Measurements from ENCODE around the gene ALDH2.

ALDH2 gene

GRCh38 chr12:111838353-111838752 lies 71.6 kb downstream of the ALDH2 start:
- no peak for TF ChIP-seq CTCF (IDR thresholded peaks at IDR 0.05; ENCODE audit: low read depth, low read length)
- H3K27me3 ChIP-seq, result 0 out of 2 replicates have a peak, but pooled peaks cover 2% of the 10 kb centered on the region
- H3K36me3 ChIP-seq, result peaks cover 21% of the 10 kb centered on the region
- H3K4me3 ChIP-seq (ENCODE audit: low read depth, low read length), result no peak overlapping the region
- no peaks in the 10 kb centered on the region for H3K9me3 ChIP-seq
- no peaks in the 10 kb centered on the region for H3K4me1 ChIP-seq
- DNase-seq, result no peak

- no peak for DNase-seq
- peaks cover 41% of the 10 kb centered on the region for H3K36me3 ChIP-seq
- H3K9me3 ChIP-seq, result no peaks in the 10 kb centered on the region
- no peaks in the 10 kb centered on the region for H3K4me1 ChIP-seq
- H3K4me3 ChIP-seq (ENCODE audit: low read depth, low read length), result peak overlapping the region; percentile 98
- no peak for TF ChIP-seq CTCF (IDR thresholded peaks at IDR 0.05; ENCODE audit: low read depth, low read length)
- H3K27me3 ChIP-seq, result no peaks in the 10 kb centered on the region
Observed at GRCh38 chr12:111840807-111841206, 74.1 kb downstream of the ALDH2 start.

- Histone ChIP-seq H3K4me3 (ENCODE audit: low read depth, low read length) (peak overlapping the region; percentile 98), H3K4me1 (no peaks in the 10 kb centered on the region), H3K27me3 (no peaks in the 10 kb centered on the region), H3K9me3 (no peaks in the 10 kb centered on the region), H3K36me3 (peaks cover 44% of the 10 kb centered on the region)
- TF ChIP-seq CTCF (IDR thresholded peaks at IDR 0.05; ENCODE audit: low read depth, low read length), result no peak
- no peak for DNase-seq
Observed at GRCh38 chr12:111841236-111841749, 74.6 kb downstream of the ALDH2 start.

- H3K9me3 ChIP-seq, result no peaks in the 10 kb centered on the region
Observed at GRCh38 chr12:111841750-111842555, 75.2 kb downstream of the ALDH2 start, which contains the start of gene MAPKAPK5. TSS of gene MAPKAPK5 (plus strand) at chr12:111842228. CDS start at chr12:111842734, 506 bp downstream.

DNA sequence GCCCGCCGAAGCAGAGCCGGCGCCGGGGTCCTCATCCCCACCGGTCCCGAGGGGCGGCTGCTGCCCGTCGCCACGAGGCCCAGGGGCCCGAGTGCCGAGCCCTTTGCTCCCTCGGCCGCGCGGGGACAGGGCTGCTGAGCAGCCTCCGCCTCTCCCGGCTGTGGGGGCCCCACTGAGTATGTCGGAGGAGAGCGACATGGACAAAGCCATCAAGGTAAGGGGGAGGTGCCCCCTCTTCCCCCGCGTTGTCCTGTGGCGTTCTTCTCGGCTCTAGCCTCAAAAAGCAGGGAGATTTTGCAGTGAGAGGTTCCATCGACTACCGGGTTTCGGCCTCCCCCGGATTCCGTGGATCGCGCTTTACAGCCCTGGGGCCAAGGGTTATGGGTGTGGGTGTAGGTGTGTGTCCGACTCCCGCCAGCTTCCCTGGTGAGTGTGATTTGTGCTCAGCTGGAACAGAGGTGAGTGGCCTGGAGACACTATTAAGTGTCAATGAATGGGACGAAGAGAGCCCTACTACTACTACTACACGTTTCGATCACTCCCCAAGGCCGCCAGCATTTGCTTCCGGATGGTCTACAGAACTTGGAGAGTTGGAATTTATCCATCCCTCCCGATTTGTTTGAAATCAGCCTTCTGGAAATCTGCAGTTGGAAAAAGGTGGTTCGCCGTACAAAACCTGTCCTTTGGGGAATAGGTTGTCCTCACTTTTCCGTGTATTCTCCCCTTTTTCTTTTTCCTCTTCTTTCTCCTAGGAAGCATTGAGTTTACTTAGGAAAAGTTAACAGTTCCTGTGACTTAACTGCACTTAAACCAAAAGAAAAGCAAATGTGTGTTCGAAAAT lies 76.0 kb downstream of the ALDH2 start:
- no peak for TF ChIP-seq CTCF (IDR thresholded peaks at IDR 0.05; ENCODE audit: low read depth, low read length)
- no peaks in the 10 kb centered on the region; the same call in 1 of the 2 replicates for H3K9me3 ChIP-seq
- peaks cover 53% of the 10 kb centered on the region for H3K36me3 ChIP-seq
- H3K27me3 ChIP-seq, result no peaks in the 10 kb centered on the region
- peak; percentile 13 for DNase-seq
- no peaks in the 10 kb centered on the region for H3K4me1 ChIP-seq
- peak overlapping the region; percentile 98 for H3K4me3 ChIP-seq (ENCODE audit: low read depth, low read length)

More at GRCh38 chr12:111841750-111842555, 75.2 kb downstream of the ALDH2 start, which contains the start of gene MAPKAPK5:
- no peak for TF ChIP-seq CTCF (IDR thresholded peaks at IDR 0.05; ENCODE audit: low read depth, low read length)
- DNase-seq, result peak; percentile 95
- peaks cover 49% of the 10 kb centered on the region for H3K36me3 ChIP-seq
- no peaks in the 10 kb centered on the region for H3K4me1 ChIP-seq
- no peaks in the 10 kb centered on the region for H3K27me3 ChIP-seq
- peak within 1 kb of the TSS; percentile 98 for H3K4me3 ChIP-seq (ENCODE audit: low read depth, low read length)

Data from BE2C (cell line).